WERI-Rb-1 (cell line): Measurements from ENCODE around the gene APOH.

Experiments used
- DNase-seq: peaks from one replicate; pipeline ENCODE4 v3.0.0-alpha.2; 2020
- H3K27ac ChIP-seq: fragments of 250-450 bp; sonication (Bioruptor Pico); 2 replicates; pipeline ENCODE4 v1.5.1; 2020; ENCODE audit warnings: mild to moderate bottlenecking, moderate library complexity
- H3K27me3 ChIP-seq: fragments of 250-450 bp; sonication (Bioruptor Pico); 2 replicates; pipeline ENCODE4 v1.5.1; 2021; ENCODE audit warnings: mild to moderate bottlenecking, low read depth, moderate library complexity; ENCODE audit not compliant: insufficient read depth, severe bottlenecking
- H3K36me3 ChIP-seq: fragments of 250-450 bp; sonication (Bioruptor Pico); 2 replicates; pipeline ENCODE4 v1.5.1; 2020; ENCODE audit warnings: mild to moderate bottlenecking, moderate library complexity
- H3K4me3 ChIP-seq: 2 replicates; pipeline ENCODE4 v1.5.1; 2011; ENCODE audit warnings: low read depth, mild to moderate bottlenecking, control low read depth, low read length
- H3K9me3 ChIP-seq: fragments of 250-450 bp; sonication (Bioruptor Pico); 2 replicates; pipeline ENCODE4 v1.5.1; 2021; ENCODE audit warnings: mild to moderate bottlenecking, moderate library complexity; ENCODE audit not compliant: severe bottlenecking
- CTCF ChIP-seq: IDR thresholded peaks from 2 replicates; pipeline ENCODE4 v1.5.1; 2011; ENCODE audit warnings: low read depth, mild to moderate bottlenecking, control low read depth, inconsistent platforms, low read length

APOH gene

GRCh38 chr17:66235377-66235994 lies 6.3 kb upstream of the APOH start:
- no peaks in the 10 kb centered on the region for H3K36me3 ChIP-seq
- TF ChIP-seq CTCF: no peak

GRCh38 chr17:66234611-66235010 lies 5.4 kb upstream of the APOH start:
- Histone ChIP-seq H3K36me3 (no peaks in the 10 kb centered on the region), H3K4me3 (no peak overlapping the region), H3K27me3 (no peaks in the 10 kb centered on the region), H3K27ac (no peak overlapping the region), H3K9me3 (no peaks in the 10 kb centered on the region)
- TF ChIP-seq CTCF: no peak
- no peak for DNase-seq

More at GRCh38 chr17:66235377-66235994, 6.3 kb upstream of the APOH start:
- Histone ChIP-seq H3K27ac (no peak overlapping the region), H3K4me3 (no peak overlapping the region), H3K9me3 (no peaks in the 10 kb centered on the region), H3K27me3 (no peaks in the 10 kb centered on the region)
- DNase-seq: no peak

- Histone ChIP-seq H3K27me3 (no peaks in the 10 kb centered on the region), H3K27ac (no peak overlapping the region), H3K36me3 (no peaks in the 10 kb centered on the region), H3K9me3 (no peaks in the 10 kb centered on the region), H3K4me3 (no peak overlapping the region)
- TF ChIP-seq CTCF: no peak
- DNase-seq: no peak
These were observed 4.0 kb upstream of the APOH start for GRCh38 chr17:66233023-66233753.

- no peak for DNase-seq
These were observed 1.8 kb upstream of the APOH start for GRCh38 chr17:66230922-66231591.

GRCh38 chr17:66229783-66230538 lies 746 bp upstream of the APOH start:
- H3K27ac ChIP-seq: no peak overlapping the region
- no peaks in the 10 kb centered on the region for H3K9me3 ChIP-seq
- TF ChIP-seq CTCF: no peak
- no peaks in the 10 kb centered on the region for H3K27me3 ChIP-seq
- no peak overlapping the region for H3K4me3 ChIP-seq
- no peak for DNase-seq
- no peaks in the 10 kb centered on the region for H3K36me3 ChIP-seq

More at GRCh38 chr17:66230922-66231591, 1.8 kb upstream of the APOH start:
- no peak overlapping the region for H3K27ac ChIP-seq
- no peaks in the 10 kb centered on the region for H3K36me3 ChIP-seq
- no peaks in the 10 kb centered on the region for H3K9me3 ChIP-seq
- TF ChIP-seq CTCF: no peak
- no peaks in the 10 kb centered on the region for H3K27me3 ChIP-seq
- no peak overlapping the region for H3K4me3 ChIP-seq
